Measurements from ENCODE around the gene FOXL2NB.

GRCh38 chr3:138902171-138902570 is 44.8 kb upstream of the FOXL2NB start:
- TF ChIP-seq CTCF (IDR thresholded peaks at IDR 0.05) (no peak), EP300 (IDR thresholded peaks at IDR 0.05) (no peak), POLR2A (IDR thresholded peaks at IDR 0.05) (no peak), POLR2AphosphoS5 (IDR thresholded peaks at IDR 0.05) (no peak)
